Activated T-helper 2 cell treated with anti-CD3 and anti-CD28 coated beads, Interferon-gamma antibody, Interleukin-2, Interleukin-4, amounts not matched to agents 10 μg/mL and 5 μg/mL and 100 μg/mL, durations not matched to agents 14 hours and 24 hours and 36 hours (primary cell): ENCODE measurements around the gene SIX3. TPM values are rescaled to one million over a fixed set of nuclear protein-coding genes. Genes with fewer than 3 reads are reported as not detected.
A peak's percentile ranks its signal among the peaks of the same experiment; 100 is the strongest.

Experiments used
- DNase-seq: peaks from one replicate; pipeline ENCODE4 v3.0.0; 2021; ENCODE audit warnings: low spot score
- H3K27ac Mint-ChIP-seq: one replicate; pipeline ENCODE4 v1.8.0; 2021; ENCODE audit warnings: mixed read lengths
- H3K27me3 Mint-ChIP-seq: one replicate; pipeline ENCODE4 v1.8.0; 2021; ENCODE audit warnings: low read depth, mixed read lengths
- H3K36me3 Mint-ChIP-seq: one replicate; pipeline ENCODE4 v1.8.0; 2021; ENCODE audit warnings: low read depth, mixed read lengths
- H3K4me1 Mint-ChIP-seq: one replicate; pipeline ENCODE4 v1.8.0; 2021; ENCODE audit warnings: low read depth, mixed read lengths
- H3K4me3 Mint-ChIP-seq: one replicate; pipeline ENCODE4 v1.8.0; 2021; ENCODE audit warnings: low read depth, mild to moderate bottlenecking, moderate library complexity, mixed read lengths
- H3K9me3 Mint-ChIP-seq: one replicate; pipeline ENCODE4 v1.8.0; 2021; ENCODE audit warnings: mixed read lengths
- intact Hi-C: fragments of 100-400 bp; cut with micrococcal nuclease; formaldehyde crosslinking; loops from one replicate; pipeline ENCODE4 v1.15.1; 2023
- total RNA-seq: library from RNA; stranded (reverse); gene quantifications from 2 replicates; pipeline ENCODE4 v1.2.3, GENCODE V29; 2022

SIX3 gene
- total RNA-seq, 1 donor from 2014 or later, result 0.34 TPM

GRCh38 chr2:44975571-44976450, 34.3 kb downstream of the SIX3 start:
- Mint-ChIP-seq H3K9me3 (no peaks in the 10 kb centered on the region), H3K27me3 (peaks cover 7% of the 10 kb centered on the region), H3K4me1 (no peaks in the 10 kb centered on the region), H3K4me3 (peak overlapping the region; percentile 20), H3K36me3 (no peaks in the 10 kb centered on the region), H3K27ac (no peak overlapping the region)
- intact Hi-C loops, result no loop called here
- DNase-seq, result no peak

DNA sequence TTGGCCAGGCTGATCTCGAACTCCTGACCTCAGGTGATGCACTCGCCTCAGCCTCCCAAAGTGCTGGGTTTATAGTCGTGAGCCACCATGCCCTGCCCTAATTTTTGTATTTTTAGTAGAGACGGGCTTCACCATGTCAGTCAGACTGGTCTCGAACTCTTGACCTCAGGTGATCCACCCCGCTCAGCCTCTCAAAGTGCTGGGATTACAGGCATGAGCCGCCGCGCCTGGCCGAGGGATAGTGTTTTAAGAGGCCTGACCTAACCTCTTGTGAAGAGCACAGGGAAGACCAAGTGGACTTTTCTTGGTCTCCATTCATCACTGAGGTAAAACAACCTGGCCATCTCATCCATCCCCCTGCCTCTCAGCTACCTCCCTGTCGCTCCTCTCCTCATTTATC, 38.1 kb downstream of the SIX3 start:
- no peaks in the 10 kb centered on the region for H3K36me3 Mint-ChIP-seq
- H3K4me1 Mint-ChIP-seq, result peaks cover 2% of the 10 kb centered on the region
- no peak for DNase-seq
- intact Hi-C loops, result no loop called here
- no peak overlapping the region for H3K27ac Mint-ChIP-seq
- no peak overlapping the region for H3K4me3 Mint-ChIP-seq
- peaks cover 15% of the 10 kb centered on the region for H3K27me3 Mint-ChIP-seq
- no peaks in the 10 kb centered on the region for H3K9me3 Mint-ChIP-seq

- H3K4me3 Mint-ChIP-seq, result no peak overlapping the region
- H3K9me3 Mint-ChIP-seq, result no peaks in the 10 kb centered on the region
- H3K36me3 Mint-ChIP-seq, result no peaks in the 10 kb centered on the region
- H3K27ac Mint-ChIP-seq, result no peak overlapping the region
- no peak for DNase-seq
- intact Hi-C loops, result loop anchor here (1.0 to 2.0 kb wide), 2 partner anchors 513 to 598 kb away; no protein-coding TSS in a partner anchor
- H3K4me1 Mint-ChIP-seq, result peaks cover 2% of the 10 kb centered on the region
- H3K27me3 Mint-ChIP-seq, result peaks cover 15% of the 10 kb centered on the region
Observed at GRCh38 chr2:44980751-44981713, 39.5 kb downstream of the SIX3 start.

DNA sequence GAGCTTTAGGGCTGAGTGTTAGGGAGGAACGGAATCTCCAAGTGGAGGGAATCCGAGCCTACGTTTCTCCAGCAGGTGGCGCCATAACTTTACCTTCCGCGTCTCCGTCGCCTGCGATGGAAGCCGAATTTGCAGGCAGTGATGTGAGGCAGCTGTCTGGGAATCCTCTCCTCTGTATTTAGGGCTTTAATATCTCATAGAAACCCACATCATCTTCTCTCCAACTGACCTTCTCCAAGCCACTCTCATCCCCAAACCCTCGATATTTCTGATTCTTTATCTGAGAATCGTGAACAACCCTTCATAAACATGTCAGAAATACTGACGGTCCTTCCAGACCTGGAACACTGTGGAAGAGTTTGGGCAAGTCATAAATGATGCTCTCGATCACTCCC, 40.2 kb downstream of the SIX3 start:
- DNase-seq, result peak; percentile 47
- no peaks in the 10 kb centered on the region for H3K36me3 Mint-ChIP-seq
- H3K27me3 Mint-ChIP-seq, result peaks cover 18% of the 10 kb centered on the region
- H3K4me3 Mint-ChIP-seq, result no peak overlapping the region
- H3K27ac Mint-ChIP-seq, result no peak overlapping the region
- H3K4me1 Mint-ChIP-seq, result peaks cover 2% of the 10 kb centered on the region
- intact Hi-C loops, result loop anchor here (1.0 to 2.0 kb wide), 3 partner anchors 33 to 597 kb away; no protein-coding TSS in a partner anchor
- H3K9me3 Mint-ChIP-seq, result no peaks in the 10 kb centered on the region

DNA sequence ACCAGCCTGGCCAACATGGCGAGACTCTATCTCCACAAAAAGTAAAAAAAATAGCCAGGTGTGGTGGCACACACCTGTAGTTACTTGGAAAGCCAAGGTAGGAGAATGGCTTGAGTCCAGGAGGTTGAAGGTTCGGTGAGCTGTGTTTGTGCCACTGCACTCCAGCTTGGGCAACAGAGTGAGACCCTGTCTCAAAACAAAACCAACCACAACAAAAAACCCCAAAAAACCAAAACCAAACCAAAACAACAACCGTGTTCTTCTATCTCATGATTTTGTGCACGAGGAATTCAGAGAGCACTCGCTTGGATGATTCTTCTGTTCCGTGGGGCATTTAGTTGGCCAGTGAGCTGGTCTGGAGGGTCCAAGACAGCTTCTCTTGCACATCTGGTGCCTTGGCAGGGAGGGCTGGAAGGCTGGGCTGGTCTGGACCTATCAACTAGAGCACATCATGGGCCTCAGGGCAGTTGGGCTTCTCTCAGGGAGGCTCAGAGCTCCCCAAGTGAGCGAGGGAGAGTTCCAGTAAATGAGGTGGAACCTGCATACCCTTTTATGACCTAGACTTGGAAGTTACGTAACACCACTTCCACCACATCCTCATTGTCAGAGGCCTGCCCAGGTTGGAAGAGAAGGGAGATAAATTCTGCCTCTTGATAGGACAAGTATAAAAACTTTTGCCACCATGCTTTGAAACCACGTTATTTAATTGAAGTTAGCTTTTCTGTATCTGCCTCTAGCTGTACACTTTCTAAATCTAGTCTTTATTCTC, 42.5 kb downstream of the SIX3 start:
- H3K36me3 Mint-ChIP-seq, result no peaks in the 10 kb centered on the region
- peaks cover 21% of the 10 kb centered on the region for H3K27me3 Mint-ChIP-seq
- peaks cover 4% of the 10 kb centered on the region for H3K9me3 Mint-ChIP-seq
- intact Hi-C loops, result loop anchor here (2.0 kb wide), 1 partner anchor 31 kb away; no protein-coding TSS in a partner anchor
- H3K4me1 Mint-ChIP-seq, result peaks cover 2% of the 10 kb centered on the region
- no peak overlapping the region for H3K4me3 Mint-ChIP-seq
- no peak overlapping the region for H3K27ac Mint-ChIP-seq
- DNase-seq, result no peak

- H3K27ac Mint-ChIP-seq, result no peak overlapping the region
- H3K9me3 Mint-ChIP-seq, result peaks cover 4% of the 10 kb centered on the region
- H3K4me3 Mint-ChIP-seq, result no peak overlapping the region
- intact Hi-C loops, result no loop called here
- H3K36me3 Mint-ChIP-seq, result no peaks in the 10 kb centered on the region
- no peaks in the 10 kb centered on the region for H3K4me1 Mint-ChIP-seq
- no peak for DNase-seq
- H3K27me3 Mint-ChIP-seq, result peaks cover 50% of the 10 kb centered on the region
Observed at GRCh38 chr2:44989176-44989575, 47.7 kb downstream of the SIX3 start.

GRCh38 chr2:44994377-44994776, 52.9 kb downstream of the SIX3 start:
- intact Hi-C loops, result no loop called here
- Mint-ChIP-seq H3K27ac (no peak overlapping the region), H3K4me3 (no peak overlapping the region), H3K27me3 (peaks cover 66% of the 10 kb centered on the region), H3K4me1 (no peaks in the 10 kb centered on the region), H3K36me3 (no peaks in the 10 kb centered on the region), H3K9me3 (no peaks in the 10 kb centered on the region)
- DNase-seq, result no peak

Other genes starting within 250 kb of the SIX3 start
- not detected in 2 replicates for gene SIX2, start 67.8 kb downstream of the SIX3 start, total RNA-seq